NCI-H748 treated with DMSO at 0.1 percent for 48 hours (cell line): Measurements from ENCODE around the gene ITGA11.

Experiments
- DNase-seq: peaks from one replicate; lab custom pipeline; 2025; lab: John Stamatoyannopoulos, UW

ITGA11 gene

DNA sequence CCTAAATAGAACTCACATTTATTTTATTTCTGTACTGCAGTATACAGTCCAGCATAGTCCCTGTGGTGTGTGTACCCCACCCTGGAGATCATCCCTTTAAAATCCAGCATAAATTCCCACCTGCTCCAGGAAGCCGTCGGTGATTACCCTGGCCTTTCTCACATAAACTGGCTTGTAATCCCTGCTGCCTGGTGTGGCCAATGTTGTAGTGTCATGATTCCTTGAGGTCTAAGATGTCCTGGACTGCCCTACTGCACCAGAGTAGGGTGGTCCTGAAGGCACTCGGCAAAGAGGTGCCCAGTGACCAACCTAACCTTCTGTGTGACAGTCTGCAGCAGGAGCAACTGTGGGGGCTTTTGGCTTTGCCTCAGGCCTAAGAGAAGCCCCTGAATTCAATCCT lies 58.9 kb downstream of the ITGA11 start:
- DNase-seq, result no peak

DNA sequence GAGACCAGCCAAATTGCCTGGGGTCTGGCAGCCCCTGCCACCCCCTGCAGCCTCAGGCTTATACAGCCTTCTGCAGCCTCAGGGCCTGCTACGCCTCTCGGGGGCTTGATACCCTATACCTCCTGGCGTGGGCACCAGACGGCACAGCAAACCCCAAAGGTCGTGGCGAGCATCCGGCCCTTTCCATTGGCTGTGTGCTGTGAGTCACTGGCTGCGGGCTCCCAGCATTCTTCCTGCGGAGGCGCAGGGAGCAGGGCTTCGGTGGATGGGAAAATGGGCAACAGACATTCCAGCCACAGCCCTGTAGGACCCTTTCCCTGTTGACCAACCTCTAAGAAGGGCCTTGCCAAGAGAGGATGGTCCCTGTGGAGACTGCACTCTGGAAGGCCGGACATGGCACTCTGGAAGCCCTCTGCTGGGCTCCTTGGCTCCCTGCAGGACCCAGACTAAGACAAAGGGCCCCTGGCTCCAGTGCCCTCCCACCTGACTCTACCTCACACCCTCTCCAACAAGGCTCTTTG lies 59.6 kb downstream of the ITGA11 start:
- DNase-seq, result no peak

DNA sequence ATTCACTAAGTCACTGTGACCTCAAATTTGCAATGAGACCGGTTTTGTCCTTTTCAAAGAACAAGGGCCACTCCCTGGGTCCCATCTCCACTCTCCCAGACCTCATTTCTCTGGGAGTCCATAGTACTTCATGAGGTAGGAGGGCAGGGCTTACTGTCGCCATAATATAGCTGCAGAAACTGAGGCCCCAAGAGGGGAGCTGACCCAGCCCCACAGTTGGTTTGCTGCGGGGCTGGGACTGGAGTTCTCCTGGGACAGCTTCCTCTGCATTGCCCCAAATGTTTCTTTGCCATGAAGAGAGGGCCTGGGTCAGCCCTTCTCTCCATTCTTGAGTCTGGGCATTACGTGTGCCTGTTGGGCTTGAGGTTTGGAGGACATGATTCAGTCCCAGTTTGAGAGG lies 60.1 kb downstream of the ITGA11 start:
- DNase-seq, result no peak

GRCh38 chr15:68371160-68371559 lies 60.8 kb downstream of the ITGA11 start:
- DNase-seq, result no peak

GRCh38 chr15:68370768-68371151 lies 61.2 kb downstream of the ITGA11 start:
- no peak for DNase-seq

GRCh38 chr15:68369931-68370767 lies 61.8 kb downstream of the ITGA11 start:
- no peak for DNase-seq

GRCh38 chr15:68368731-68369435 lies 63.1 kb downstream of the ITGA11 start:
- DNase-seq, result no peak

DNA sequence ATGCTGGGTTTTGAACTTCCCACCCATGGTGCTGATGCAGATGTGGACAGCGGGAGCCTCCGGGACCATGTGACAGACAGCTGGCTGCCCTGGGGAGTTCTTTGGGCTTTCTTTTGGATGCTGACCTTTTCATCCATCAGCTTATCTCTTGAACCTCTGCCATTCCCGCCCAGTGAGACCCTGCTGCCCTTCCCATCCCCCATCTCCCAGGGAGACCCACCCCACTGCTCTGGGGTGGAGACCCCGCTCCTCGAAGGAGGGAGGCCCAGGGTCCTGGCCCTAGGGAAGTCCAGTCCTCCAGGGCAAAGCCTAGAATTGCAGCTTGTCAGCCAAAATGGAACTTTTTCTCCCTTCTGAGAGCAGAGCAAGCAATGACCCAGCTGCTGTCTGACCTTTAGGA lies 64.0 kb downstream of the ITGA11 start:
- DNase-seq, result no peak

- no peak for DNase-seq
These were observed 64.7 kb downstream of the ITGA11 start for GRCh38 chr15:68367226-68367625.

GRCh38 chr15:68366314-68366713 lies 65.6 kb downstream of the ITGA11 start:
- DNase-seq, result no peak

DNA sequence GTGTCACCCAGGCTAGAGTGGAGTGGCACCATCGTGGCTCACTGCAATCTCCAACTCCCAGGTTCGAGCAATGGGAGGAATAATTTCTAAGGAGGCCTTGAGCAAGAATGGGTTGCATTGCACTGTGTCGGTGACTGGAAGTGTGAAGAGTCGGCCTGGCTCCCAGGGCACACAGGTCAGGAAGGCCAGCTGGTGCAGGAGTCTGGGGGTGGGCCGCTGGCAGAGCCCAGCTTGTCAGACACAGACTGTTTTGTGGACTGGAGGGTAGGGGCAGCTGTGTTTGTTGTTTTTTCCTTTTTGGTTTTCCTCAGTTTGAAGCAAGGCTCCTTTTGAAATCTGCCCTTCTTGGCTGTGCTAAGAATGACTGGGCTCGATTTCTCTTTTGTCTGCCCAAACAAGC lies 66.2 kb downstream of the ITGA11 start:
- DNase-seq, result no peak

DNA sequence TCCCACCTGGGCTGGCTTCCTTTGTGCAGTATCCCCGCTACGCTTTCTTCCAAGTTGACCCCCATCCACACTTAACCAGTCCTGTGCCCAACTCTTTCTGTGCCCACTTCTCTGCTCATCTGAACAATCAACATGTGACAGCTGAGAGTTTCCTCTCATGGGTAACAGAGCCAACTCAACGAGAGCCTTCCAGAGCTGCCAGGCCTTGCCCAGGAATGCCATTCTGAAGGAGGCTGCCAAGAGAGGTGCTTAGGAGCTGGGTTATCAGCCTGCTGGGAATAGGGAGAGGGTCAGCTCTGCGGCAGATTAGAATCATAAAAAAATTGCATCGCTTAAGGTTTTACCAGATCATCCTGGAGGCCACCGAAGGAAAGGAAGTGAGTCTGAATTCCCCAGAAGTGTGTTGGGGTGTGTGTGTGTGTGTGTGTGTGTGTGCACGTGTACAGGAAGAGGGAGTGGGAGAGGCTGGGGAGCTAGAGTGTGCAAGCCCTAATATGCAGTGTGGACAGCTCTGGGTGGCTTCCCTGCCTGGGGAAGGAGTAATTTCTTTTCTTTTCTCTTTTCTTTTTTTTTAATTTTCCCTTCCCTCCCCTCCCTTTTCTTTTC lies 66.7 kb downstream of the ITGA11 start:
- DNase-seq, result no peak

DNA sequence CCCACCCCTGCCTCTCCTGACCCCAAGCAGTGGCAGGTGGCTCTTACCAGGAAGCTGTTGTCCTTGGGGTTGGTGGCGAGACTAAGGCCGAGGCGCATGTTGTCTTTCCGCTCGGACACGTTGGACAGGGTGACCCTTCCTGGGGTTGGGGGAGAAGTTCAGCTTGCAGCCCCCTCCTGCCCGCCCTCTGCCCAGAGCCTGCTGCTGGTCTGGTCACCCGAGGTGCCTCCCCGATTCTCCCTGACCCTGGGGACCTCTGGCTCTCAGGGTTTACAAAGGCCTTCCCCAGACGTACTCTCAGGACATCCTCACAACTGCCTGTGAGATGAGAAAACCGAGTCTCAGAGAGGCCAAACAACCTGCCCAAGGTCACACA lies 67.3 kb downstream of the ITGA11 start:
- DNase-seq, result no peak

- no peak for DNase-seq
These were observed 67.8 kb downstream of the ITGA11 start for GRCh38 chr15:68364028-68364659.

DNA sequence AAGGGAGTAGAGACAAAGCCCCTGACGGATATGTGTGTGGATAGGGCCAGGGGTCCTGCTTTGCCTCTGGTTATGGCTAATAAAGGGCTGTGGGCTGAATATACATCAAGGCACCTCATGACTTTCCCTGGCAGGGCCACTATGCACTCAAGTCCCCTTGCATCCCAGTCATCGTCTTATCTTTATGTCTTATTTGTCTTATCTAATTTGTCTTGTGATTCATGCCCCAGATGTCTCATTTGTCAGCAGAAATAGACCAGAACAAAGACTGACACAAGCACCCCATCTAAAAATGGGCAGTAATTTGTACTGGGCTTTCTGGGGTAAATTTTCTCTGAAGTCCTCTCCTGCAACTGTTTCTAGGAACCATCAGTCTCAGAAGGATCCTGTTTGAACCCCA lies 68.6 kb downstream of the ITGA11 start:
- no peak for DNase-seq

DNA sequence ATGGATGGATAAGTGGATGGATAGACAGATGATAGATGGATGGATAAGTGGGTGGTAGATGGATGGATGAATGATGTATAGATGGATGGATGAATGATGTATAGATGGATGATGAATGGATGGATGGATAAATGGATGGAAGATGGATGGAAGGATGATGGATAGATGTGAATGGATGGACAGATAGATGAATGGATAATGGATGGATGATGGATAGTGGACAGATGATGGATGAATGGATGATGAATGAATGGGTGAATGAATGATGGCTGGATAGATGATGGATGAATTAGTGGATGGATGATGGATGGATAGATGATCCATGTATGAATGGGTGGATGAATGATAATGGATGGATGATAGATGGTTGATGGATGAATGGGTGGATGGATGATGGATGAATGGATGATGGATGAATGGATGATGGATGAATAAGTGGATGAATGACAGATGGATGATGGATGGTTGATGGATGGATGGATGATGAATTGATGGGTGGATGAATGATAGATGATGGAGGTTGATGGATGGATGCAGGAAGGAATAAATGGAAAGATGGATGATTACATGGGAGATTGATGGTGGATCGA lies 69.3 kb downstream of the ITGA11 start:
- no peak for DNase-seq

- DNase-seq, result no peak
These were observed 71.2 kb downstream of the ITGA11 start for GRCh38 chr15:68360721-68361120.

GRCh38 chr15:68356778-68357177 lies 75.2 kb downstream of the ITGA11 start:
- DNase-seq, result no peak

DNA sequence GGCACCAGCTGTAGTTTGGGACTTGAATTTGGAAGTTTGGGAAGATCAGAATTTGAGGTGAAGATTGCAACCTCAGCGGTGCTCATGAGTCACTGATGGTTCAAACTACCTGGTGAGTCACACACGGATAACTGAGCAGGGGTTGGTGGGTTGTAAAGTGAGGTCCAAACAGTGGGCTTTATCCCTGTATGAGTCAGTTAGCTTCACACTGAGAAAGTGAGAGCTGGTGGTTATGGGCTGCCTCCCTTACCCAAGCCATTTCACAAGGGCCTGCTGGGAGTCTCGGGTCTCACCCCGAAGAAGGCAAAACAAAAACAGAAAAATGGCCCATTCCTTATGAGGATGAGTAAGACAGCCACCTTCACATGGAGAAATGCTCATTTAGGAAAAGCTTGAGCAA lies 77.0 kb downstream of the ITGA11 start:
- no peak for DNase-seq

DNA sequence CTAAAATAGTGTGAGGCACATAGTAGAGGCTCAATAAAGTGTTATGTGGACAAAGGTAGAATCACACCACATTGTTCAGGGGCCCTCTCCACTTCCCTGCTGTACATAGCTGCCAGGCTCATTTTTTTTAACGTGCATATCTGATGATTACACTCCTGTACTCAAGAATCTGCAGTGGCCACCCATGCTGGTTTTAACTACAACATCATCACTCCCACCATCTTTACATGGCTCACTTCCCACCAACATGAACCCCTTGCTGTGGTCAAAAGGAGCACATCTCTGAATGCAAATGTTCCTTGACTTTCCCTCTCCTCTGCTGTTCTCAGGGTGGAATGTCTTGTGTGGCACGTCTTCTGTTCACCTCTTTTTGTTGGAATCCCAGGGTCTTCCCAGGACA lies 77.7 kb downstream of the ITGA11 start:
- no peak for DNase-seq

GRCh38 chr15:68353421-68354135 lies 78.4 kb downstream of the ITGA11 start:
- no peak for DNase-seq
